HepG2 (cell line): Measurements from ENCODE around the gene JMJD8. TPM values are rescaled to one million over a fixed set of nuclear protein-coding genes. Genes with fewer than 3 reads are reported as not detected.

Source experiments
- CCDC6 ChIP-seq: sonication (generic); formaldehyde crosslinking; IDR thresholded peaks from 2 replicates; pipeline ENCODE4 v1.8.1; 2022; ENCODE audit warnings: mild to moderate bottlenecking, missing genetic modification reagents, moderate library complexity
- HES4 ChIP-seq: sonication (generic); formaldehyde crosslinking; IDR thresholded peaks from 2 replicates; pipeline ENCODE4 v1.9.0; 2021; ENCODE audit warnings: mild to moderate bottlenecking, missing genetic modification reagents, borderline replicate concordance
- HNF4A ChIP-seq: sonication (generic); formaldehyde crosslinking; IDR thresholded peaks from 2 replicates; pipeline ENCODE4 v1.4.0; 2020; ENCODE audit warnings: missing genetic modification reagents
- IKZF4 ChIP-seq: sonication (generic); formaldehyde crosslinking; IDR thresholded peaks from 2 replicates; pipeline ENCODE4 v1.5.1; 2020; ENCODE audit warnings: borderline replicate concordance, mild to moderate bottlenecking, low read depth, missing genetic modification reagents; ENCODE audit errors: not compliant biosample characterization
- KDM1A ChIP-seq: IDR thresholded peaks from 2 replicates; pipeline ENCODE4 v1.6.1; 2016; ENCODE audit warnings: missing compliant biosample characterization
- KDM6A ChIP-seq: IDR thresholded peaks from 2 replicates; pipeline ENCODE4 v1.6.1; 2016; ENCODE audit warnings: low read depth
- KLF13 ChIP-seq: sonication (generic); formaldehyde crosslinking; IDR thresholded peaks from 2 replicates; pipeline ENCODE4 v1.4.0; 2020; ENCODE audit warnings: mild to moderate bottlenecking, missing genetic modification reagents
- MEF2D ChIP-seq: sonication (generic); formaldehyde crosslinking; IDR thresholded peaks from 2 replicates; pipeline ENCODE4 v1.5.1; 2020; ENCODE audit warnings: mild to moderate bottlenecking, missing genetic modification reagents
- NR2C2 ChIP-seq: sonication (generic); formaldehyde crosslinking; IDR thresholded peaks from 2 replicates; pipeline ENCODE4 v1.4.0; 2020; ENCODE audit warnings: missing genetic modification reagents, mild to moderate bottlenecking, moderate library complexity, borderline replicate concordance
- PCBP1 ChIP-seq: fragments of 200-400 bp; formaldehyde crosslinking; IDR thresholded peaks from 2 replicates; pipeline ENCODE4 v1.6.1; 2017; ENCODE audit warnings: mild to moderate bottlenecking, low read depth, low read length, borderline replicate concordance
- PITX1 ChIP-seq: sonication (generic); formaldehyde crosslinking; IDR thresholded peaks from 2 replicates; pipeline ENCODE4 v1.5.1; 2020; ENCODE audit warnings: mild to moderate bottlenecking, missing genetic modification reagents
- RFX1 ChIP-seq: fragments of 450-650 bp; IDR thresholded peaks from 2 replicates; pipeline ENCODE4 v1.6.1; 2017
- RORA ChIP-seq: sonication (generic); formaldehyde crosslinking; IDR thresholded peaks from 2 replicates; pipeline ENCODE4 v1.5.0; 2020; ENCODE audit warnings: mild to moderate bottlenecking, missing genetic modification reagents, moderate library complexity
- SAP130 ChIP-seq: IDR thresholded peaks from 2 replicates; pipeline ENCODE4 v1.6.1; 2016; ENCODE audit warnings: low read depth
- SNAPC2 ChIP-seq: sonication (generic); formaldehyde crosslinking; IDR thresholded peaks from 2 replicates; pipeline ENCODE4 v1.8.1; 2022; ENCODE audit warnings: mild to moderate bottlenecking, missing genetic modification reagents
- SNRNP70 ChIP-seq: fragments of 200-400 bp; formaldehyde crosslinking; IDR thresholded peaks from 2 replicates; pipeline ENCODE4 v1.6.1; 2017; ENCODE audit warnings: mild to moderate bottlenecking, low read depth, low read length, moderate library complexity
- SYNCRIP ChIP-seq: fragments of 200-400 bp; formaldehyde crosslinking; IDR thresholded peaks from 2 replicates; pipeline ENCODE4 v1.6.1; 2018; ENCODE audit warnings: mild to moderate bottlenecking, low read depth, low read length; ENCODE audit not compliant: insufficient read depth
- U2AF2 ChIP-seq: fragments of 200-400 bp; formaldehyde crosslinking; IDR thresholded peaks from 2 replicates; pipeline ENCODE4 v1.6.1; 2017; ENCODE audit warnings: low read depth, mild to moderate bottlenecking, low read length
- ZNF891 ChIP-seq: sonication (generic); formaldehyde crosslinking; IDR thresholded peaks from 2 replicates; pipeline ENCODE4 v1.5.0; 2020; ENCODE audit warnings: mild to moderate bottlenecking, missing genetic modification reagents
- polyA plus RNA-seq, 8 experiments: library from polyadenylated mRNA; depleted of rRNA in 3 of 8; stranded (reverse) in 7 of 8; unstranded in 1 of 8; fragments of >200 nt; fragmentation: Illumina TruSeq in 4 of 8; extraction: Trizol in 4 of 8; gene quantifications; 2 replicates each; pipeline versions ENCODE4 v1.2.1 to v1.2.3, GENCODE V29; 2011 to 2016; ENCODE audit warnings: low read depth in 4 of 8, missing spikeins in 1 of 8, mixed read lengths in 1 of 8; ENCODE audit not compliant: insufficient read depth in 1 of 8
- total RNA-seq, 5 experiments: library from RNA; depleted of rRNA; stranded (reverse); fragments of >200 nt; fragmentation: Illumina TruSeq; extraction: Trizol; gene quantifications; 2 replicates each; pipeline ENCODE4 v1.2.3, GENCODE V29; 2016; ENCODE audit warnings: low read depth in 1 of 5
- TF ChIP-seq, protein P1 (sequence below): sonication (generic); formaldehyde crosslinking; IDR thresholded peaks from 2 replicates; pipeline ENCODE4; 2020; ENCODE audit warnings: missing genetic modification reagents, mild to moderate bottlenecking, borderline replicate concordance
- TF ChIP-seq, protein P2 (sequence below): IDR thresholded peaks from 2 replicates; pipeline ENCODE4 v1.6.1; 2016; ENCODE audit warnings: low read depth
- TF ChIP-seq, protein P3 (sequence below): sonication (generic); formaldehyde crosslinking; IDR thresholded peaks from 2 replicates; pipeline ENCODE4 v1.4.0; 2020; ENCODE audit warnings: missing genetic modification reagents
- TF ChIP-seq, protein P4 (sequence below): sonication (generic); formaldehyde crosslinking; IDR thresholded peaks from 2 replicates; pipeline ENCODE4 v1.4.0; 2020; ENCODE audit warnings: mild to moderate bottlenecking, missing genetic modification reagents
- TF ChIP-seq, protein P5 (sequence below): IDR thresholded peaks from 2 replicates; pipeline ENCODE4 v1.6.1; 2016; ENCODE audit warnings: mild to moderate bottlenecking

Gene JMJD8
- total and polyA plus RNA-seq, 2 of the 13 experiments (the other 11 are each of a cell fraction or from before 2014, with no cell fraction given), result 2.6 to 11.8 TPM

DNA sequence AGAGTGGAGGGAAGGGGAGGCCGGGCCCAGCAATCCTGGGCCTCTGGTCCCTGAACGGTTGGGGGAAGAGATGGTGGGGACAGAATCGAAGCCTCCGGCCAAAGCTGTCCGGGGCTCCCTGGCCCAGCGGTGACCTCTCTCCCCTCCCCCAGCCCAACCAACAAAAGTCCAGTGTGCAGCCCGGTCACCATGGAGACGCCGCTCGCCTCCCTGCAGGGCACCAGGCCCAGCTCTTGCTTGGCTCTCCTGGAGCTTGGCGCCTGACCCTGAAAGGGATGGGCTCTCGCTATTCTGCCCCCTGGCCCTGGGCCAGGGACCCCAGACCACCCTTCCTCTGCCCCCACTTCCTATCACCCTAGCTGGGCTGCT, 32.0 kb upstream of the JMJD8 start (continued):
- TF ChIP-seq, protein P1, sequence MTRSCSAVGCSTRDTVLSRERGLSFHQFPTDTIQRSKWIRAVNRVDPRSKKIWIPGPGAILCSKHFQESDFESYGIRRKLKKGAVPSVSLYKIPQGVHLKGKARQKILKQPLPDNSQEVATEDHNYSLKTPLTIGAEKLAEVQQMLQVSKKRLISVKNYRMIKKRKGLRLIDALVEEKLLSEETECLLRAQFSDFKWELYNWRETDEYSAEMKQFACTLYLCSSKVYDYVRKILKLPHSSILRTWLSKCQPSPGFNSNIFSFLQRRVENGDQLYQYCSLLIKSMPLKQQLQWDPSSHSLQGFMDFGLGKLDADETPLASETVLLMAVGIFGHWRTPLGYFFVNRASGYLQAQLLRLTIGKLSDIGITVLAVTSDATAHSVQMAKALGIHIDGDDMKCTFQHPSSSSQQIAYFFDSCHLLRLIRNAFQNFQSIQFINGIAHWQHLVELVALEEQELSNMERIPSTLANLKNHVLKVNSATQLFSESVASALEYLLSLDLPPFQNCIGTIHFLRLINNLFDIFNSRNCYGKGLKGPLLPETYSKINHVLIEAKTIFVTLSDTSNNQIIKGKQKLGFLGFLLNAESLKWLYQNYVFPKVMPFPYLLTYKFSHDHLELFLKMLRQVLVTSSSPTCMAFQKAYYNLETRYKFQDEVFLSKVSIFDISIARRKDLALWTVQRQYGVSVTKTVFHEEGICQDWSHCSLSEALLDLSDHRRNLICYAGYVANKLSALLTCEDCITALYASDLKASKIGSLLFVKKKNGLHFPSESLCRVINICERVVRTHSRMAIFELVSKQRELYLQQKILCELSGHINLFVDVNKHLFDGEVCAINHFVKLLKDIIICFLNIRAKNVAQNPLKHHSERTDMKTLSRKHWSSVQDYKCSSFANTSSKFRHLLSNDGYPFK, result 0 out of 2 replicates have a peak, but pooled peaks have one; percentile 41
- no peak for TF ChIP-seq MEF2D
- TF ChIP-seq RFX1, result peak; percentile 65
- TF ChIP-seq, protein P2, sequence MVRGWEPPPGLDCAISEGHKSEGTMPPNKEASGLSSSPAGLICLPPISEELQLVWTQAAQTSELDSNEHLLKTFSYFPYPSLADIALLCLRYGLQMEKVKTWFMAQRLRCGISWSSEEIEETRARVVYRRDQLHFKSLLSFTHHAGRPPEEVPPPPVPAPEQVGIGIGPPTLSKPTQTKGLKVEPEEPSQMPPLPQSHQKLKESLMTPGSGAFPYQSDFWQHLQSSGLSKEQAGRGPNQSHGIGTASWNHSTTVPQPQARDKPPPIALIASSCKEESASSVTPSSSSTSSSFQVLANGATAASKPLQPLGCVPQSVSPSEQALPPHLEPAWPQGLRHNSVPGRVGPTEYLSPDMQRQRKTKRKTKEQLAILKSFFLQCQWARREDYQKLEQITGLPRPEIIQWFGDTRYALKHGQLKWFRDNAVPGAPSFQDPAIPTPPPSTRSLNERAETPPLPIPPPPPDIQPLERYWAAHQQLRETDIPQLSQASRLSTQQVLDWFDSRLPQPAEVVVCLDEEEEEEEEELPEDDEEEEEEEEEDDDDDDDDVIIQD (CRISPR knock-in tag), result no peak
- TF ChIP-seq RORA (CRISPR knock-in tag), result no peak
- no peak for TF ChIP-seq KDM1A
- TF ChIP-seq, protein P3, sequence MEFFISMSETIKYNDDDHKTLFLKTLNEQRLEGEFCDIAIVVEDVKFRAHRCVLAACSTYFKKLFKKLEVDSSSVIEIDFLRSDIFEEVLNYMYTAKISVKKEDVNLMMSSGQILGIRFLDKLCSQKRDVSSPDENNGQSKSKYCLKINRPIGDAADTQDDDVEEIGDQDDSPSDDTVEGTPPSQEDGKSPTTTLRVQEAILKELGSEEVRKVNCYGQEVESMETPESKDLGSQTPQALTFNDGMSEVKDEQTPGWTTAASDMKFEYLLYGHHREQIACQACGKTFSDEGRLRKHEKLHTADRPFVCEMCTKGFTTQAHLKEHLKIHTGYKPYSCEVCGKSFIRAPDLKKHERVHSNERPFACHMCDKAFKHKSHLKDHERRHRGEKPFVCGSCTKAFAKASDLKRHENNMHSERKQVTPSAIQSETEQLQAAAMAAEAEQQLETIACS (CRISPR knock-in tag), result no peak
- TF ChIP-seq ZNF891 (CRISPR knock-in tag), result 0 out of 2 replicates have a peak, but pooled peaks have one; percentile 2
- TF ChIP-seq HNF4A (CRISPR knock-in tag), result peak; percentile 33; the same call in 1 of the 2 replicates
- no peak for TF ChIP-seq CCDC6
- TF ChIP-seq SNRNP70, result no peak
- TF ChIP-seq KLF13 (CRISPR knock-in tag), result no peak
- TF ChIP-seq IKZF4, result peak; percentile 46
- TF ChIP-seq KDM6A, result 0 out of 2 replicates have a peak, but pooled peaks have one; percentile 37
- TF ChIP-seq, protein P4, sequence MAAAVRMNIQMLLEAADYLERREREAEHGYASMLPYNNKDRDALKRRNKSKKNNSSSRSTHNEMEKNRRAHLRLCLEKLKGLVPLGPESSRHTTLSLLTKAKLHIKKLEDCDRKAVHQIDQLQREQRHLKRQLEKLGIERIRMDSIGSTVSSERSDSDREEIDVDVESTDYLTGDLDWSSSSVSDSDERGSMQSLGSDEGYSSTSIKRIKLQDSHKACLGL (CRISPR knock-in tag), result no peak
- TF ChIP-seq U2AF2, result 0 out of 2 replicates have a peak, but pooled peaks have one; percentile 83
- 0 out of 2 replicates have a peak, but pooled peaks have one; percentile 10 for TF ChIP-seq PITX1 (CRISPR knock-in tag)
- no peak for TF ChIP-seq HES4 (CRISPR knock-in tag)
- no peak for TF ChIP-seq SNAPC2 (CRISPR knock-in tag)
- TF ChIP-seq PCBP1, result 0 out of 2 replicates have a peak, but pooled peaks have one; percentile 79
- TF ChIP-seq SAP130, result peak; percentile 58; the same call in 1 of the 2 replicates
- no peak for TF ChIP-seq SYNCRIP
- TF ChIP-seq NR2C2 (CRISPR knock-in tag), result peak; percentile 54
- TF ChIP-seq, protein P5, sequence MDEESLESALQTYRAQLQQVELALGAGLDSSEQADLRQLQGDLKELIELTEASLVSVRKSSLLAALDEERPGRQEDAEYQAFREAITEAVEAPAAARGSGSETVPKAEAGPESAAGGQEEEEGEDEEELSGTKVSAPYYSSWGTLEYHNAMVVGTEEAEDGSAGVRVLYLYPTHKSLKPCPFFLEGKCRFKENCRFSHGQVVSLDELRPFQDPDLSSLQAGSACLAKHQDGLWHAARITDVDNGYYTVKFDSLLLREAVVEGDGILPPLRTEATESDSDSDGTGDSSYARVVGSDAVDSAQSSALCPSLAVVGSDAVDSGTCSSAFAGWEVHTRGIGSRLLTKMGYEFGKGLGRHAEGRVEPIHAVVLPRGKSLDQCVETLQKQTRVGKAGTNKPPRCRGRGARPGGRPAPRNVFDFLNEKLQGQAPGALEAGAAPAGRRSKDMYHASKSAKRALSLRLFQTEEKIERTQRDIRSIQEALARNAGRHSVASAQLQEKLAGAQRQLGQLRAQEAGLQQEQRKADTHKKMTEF (CRISPR knock-in tag), result 0 out of 2 replicates have a peak, but pooled peaks have one; percentile 33
